Neural cell (in vitro differentiated cells): Measurements from ENCODE around the gene DAGLA.

Experiments used
- CTCF ChIP-seq: fragments of 450-650 bp; IDR thresholded peaks from 2 replicates; pipeline ENCODE4 v1.5.1; 2014; ENCODE audit warnings: antibody characterized with exemption, mild to moderate bottlenecking, moderate library complexity; ENCODE audit not compliant: poor library complexity, severe bottlenecking
- POLR2AphosphoS5 ChIP-seq: IDR thresholded peaks from 2 replicates; pipeline ENCODE4 v1.6.1; 2012
- RAD21 ChIP-seq: fragments of 450-650 bp; conservative IDR thresholded peaks from 2 replicates; pipeline ENCODE4 v1.6.1; 2014; ENCODE audit warnings: antibody characterized with exemption, mild to moderate bottlenecking, moderate library complexity
- SMC3 ChIP-seq: fragments of 450-650 bp; conservative IDR thresholded peaks from 2 replicates; pipeline ENCODE4 v1.6.1; 2014; ENCODE audit warnings: antibody characterized with exemption, mild to moderate bottlenecking, moderate library complexity; ENCODE audit not compliant: poor library complexity
- TF ChIP-seq, protein P1 (sequence below): IDR thresholded peaks from 2 replicates; pipeline ENCODE4 v1.6.1; 2012; ENCODE audit warnings: borderline replicate concordance

- TF ChIP-seq SMC3 (no peak), RAD21 (no peak), CTCF (peak; percentile 40), POLR2AphosphoS5 (peak; percentile 81)
- TF ChIP-seq, protein P1, sequence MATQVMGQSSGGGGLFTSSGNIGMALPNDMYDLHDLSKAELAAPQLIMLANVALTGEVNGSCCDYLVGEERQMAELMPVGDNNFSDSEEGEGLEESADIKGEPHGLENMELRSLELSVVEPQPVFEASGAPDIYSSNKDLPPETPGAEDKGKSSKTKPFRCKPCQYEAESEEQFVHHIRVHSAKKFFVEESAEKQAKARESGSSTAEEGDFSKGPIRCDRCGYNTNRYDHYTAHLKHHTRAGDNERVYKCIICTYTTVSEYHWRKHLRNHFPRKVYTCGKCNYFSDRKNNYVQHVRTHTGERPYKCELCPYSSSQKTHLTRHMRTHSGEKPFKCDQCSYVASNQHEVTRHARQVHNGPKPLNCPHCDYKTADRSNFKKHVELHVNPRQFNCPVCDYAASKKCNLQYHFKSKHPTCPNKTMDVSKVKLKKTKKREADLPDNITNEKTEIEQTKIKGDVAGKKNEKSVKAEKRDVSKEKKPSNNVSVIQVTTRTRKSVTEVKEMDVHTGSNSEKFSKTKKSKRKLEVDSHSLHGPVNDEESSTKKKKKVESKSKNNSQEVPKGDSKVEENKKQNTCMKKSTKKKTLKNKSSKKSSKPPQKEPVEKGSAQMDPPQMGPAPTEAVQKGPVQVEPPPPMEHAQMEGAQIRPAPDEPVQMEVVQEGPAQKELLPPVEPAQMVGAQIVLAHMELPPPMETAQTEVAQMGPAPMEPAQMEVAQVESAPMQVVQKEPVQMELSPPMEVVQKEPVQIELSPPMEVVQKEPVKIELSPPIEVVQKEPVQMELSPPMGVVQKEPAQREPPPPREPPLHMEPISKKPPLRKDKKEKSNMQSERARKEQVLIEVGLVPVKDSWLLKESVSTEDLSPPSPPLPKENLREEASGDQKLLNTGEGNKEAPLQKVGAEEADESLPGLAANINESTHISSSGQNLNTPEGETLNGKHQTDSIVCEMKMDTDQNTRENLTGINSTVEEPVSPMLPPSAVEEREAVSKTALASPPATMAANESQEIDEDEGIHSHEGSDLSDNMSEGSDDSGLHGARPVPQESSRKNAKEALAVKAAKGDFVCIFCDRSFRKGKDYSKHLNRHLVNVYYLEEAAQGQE: peak; percentile 41
These were observed 112.3 kb downstream of the DAGLA start, which contains the start of the genes FEN1 and TMEM258 for GRCh38 chr11:61792310-61793082.
